Ascending aorta (tissue), 2 donors: ENCODE data around the gene THNSL1. TPM values are rescaled to one million over a fixed set of nuclear protein-coding genes. Genes with fewer than 3 reads are reported as not detected.

ENCODE experiments used
- DNase-seq, 2 donors: peaks; one replicate each; pipeline ENCODE4 v3.0.0-alpha.2; 2019; ENCODE audit warnings: low spot score in 2 of 2
- H3K27ac ChIP-seq, 2 donors: fragments of 200-600 bp; sonication (generic); one replicate each; pipeline ENCODE4 v1.5.1; 2016 to 2017; ENCODE audit warnings: mild to moderate bottlenecking in 1 of 2
- H3K27me3 ChIP-seq: fragments of 200-600 bp; sonication (generic); one replicate; pipeline ENCODE4 v1.5.1; 2017
- H3K36me3 ChIP-seq, 2 donors: fragments of 200-600 bp; sonication (generic); one replicate each; pipeline ENCODE4 v1.5.1; 2016
- H3K4me1 ChIP-seq, 2 donors: fragments of 200-600 bp; sonication (generic); one replicate each; pipeline ENCODE4 v1.5.1; 2016 to 2017; ENCODE audit warnings: mild to moderate bottlenecking in 1 of 2
- H3K4me3 ChIP-seq, 2 donors: fragments of 200-600 bp; sonication (generic); one replicate each; pipeline ENCODE4 v1.5.1; 2016 to 2017; ENCODE audit warnings: mild to moderate bottlenecking in 1 of 2
- H3K9me3 ChIP-seq, 2 donors: fragments of 200-600 bp; sonication (generic); one replicate each; pipeline ENCODE4 v1.5.1; 2016
- CTCF ChIP-seq, 3 experiments: fragments of 200-600 bp in 2 of 3; fragments of 450-650 bp in 1 of 3; sonication (generic) in 2 of 3; IDR thresholded peaks; one replicate each; pipeline ENCODE4 v1.5.1; 2016 to 2019; ENCODE audit warnings: antibody characterized with exemption in 3 of 3, mild to moderate bottlenecking in 1 of 3, moderate library complexity in 1 of 3
- intact Hi-C: fragments of 100-400 bp; cut with DNase I; formaldehyde crosslinking; loops from one replicate; pipeline ENCODE4 v1.15.1; 2023
- total RNA-seq: library from RNA; depleted of rRNA; stranded (reverse); fragments of >200 nt; gene quantifications from one replicate; pipeline ENCODE4 v1.1.0, GENCODE V29; 2016

THNSL1 gene
- total RNA-seq, 1 donor from 2014 or later: 0.64 TPM

- H3K27ac ChIP-seq: no peak overlapping the region
- H3K4me3 ChIP-seq: peak overlapping the region in 1 of 2 donors; percentile 2
- no peaks in the 10 kb centered on the region for H3K36me3 ChIP-seq
- intact Hi-C loops: no loop called here
- TF ChIP-seq CTCF (IDR thresholded peaks at IDR 0.05): no peak
- H3K27me3 ChIP-seq: no peaks in the 10 kb centered on the region
- peaks cover 0 to 5% of the 10 kb centered on the region in 2 donors for H3K4me1 ChIP-seq
- no peak for DNase-seq
- no peaks in the 10 kb centered on the region for H3K9me3 ChIP-seq
These were observed 20.0 kb downstream of the THNSL1 start for GRCh38 chr10:25036381-25036780.

- H3K36me3 ChIP-seq: no peaks in the 10 kb centered on the region
- H3K4me3 ChIP-seq: no peak overlapping the region
- no peaks in the 10 kb centered on the region for H3K27me3 ChIP-seq
- DNase-seq: no peak
- H3K4me1 ChIP-seq: peaks cover 0 to 5% of the 10 kb centered on the region in 2 donors
- H3K9me3 ChIP-seq: no peaks in the 10 kb centered on the region
- no peak overlapping the region for H3K27ac ChIP-seq
- TF ChIP-seq CTCF (IDR thresholded peaks at IDR 0.05): no peak
- intact Hi-C loops: no loop called here
These were observed 21.9 kb downstream of the THNSL1 start for GRCh38 chr10:25038325-25038724.

GRCh38 chr10:25039531-25039930 lies 23.1 kb downstream of the THNSL1 start:
- DNase-seq: no peak
- Histone ChIP-seq H3K27ac (no peak overlapping the region), H3K36me3 (no peaks in the 10 kb centered on the region), H3K9me3 (no peaks in the 10 kb centered on the region), H3K4me1 (peaks cover 0 to 5% of the 10 kb centered on the region in 2 donors), H3K4me3 (no peak overlapping the region), H3K27me3 (no peaks in the 10 kb centered on the region)
- no peak for TF ChIP-seq CTCF (IDR thresholded peaks at IDR 0.05)
- intact Hi-C loops: no loop called here

- intact Hi-C loops: no loop called here
These were observed 30.2 kb downstream of the THNSL1 start for GRCh38 chr10:25046641-25047040.

GRCh38 chr10:25047088-25047487 lies 30.7 kb downstream of the THNSL1 start:
- Histone ChIP-seq H3K4me1 (peaks cover 0 to 7% of the 10 kb centered on the region in 2 donors), H3K4me3 (no peak overlapping the region), H3K9me3 (no peaks in the 10 kb centered on the region), H3K27me3 (no peaks in the 10 kb centered on the region), H3K36me3 (no peaks in the 10 kb centered on the region), H3K27ac (peak overlapping the region; percentile 16 to 20)
- no peak for DNase-seq
- intact Hi-C loops: no loop called here
- no peak for TF ChIP-seq CTCF (IDR thresholded peaks at IDR 0.05)

More at GRCh38 chr10:25046641-25047040, 30.2 kb downstream of the THNSL1 start:
- no peaks in the 10 kb centered on the region for H3K36me3 ChIP-seq
- H3K9me3 ChIP-seq: no peaks in the 10 kb centered on the region
- no peak for TF ChIP-seq CTCF (IDR thresholded peaks at IDR 0.05)
- H3K27ac ChIP-seq: peak overlapping the region in 1 of 2 donors; percentile 20
- no peak overlapping the region for H3K4me3 ChIP-seq
- peaks cover 0 to 7% of the 10 kb centered on the region in 2 donors for H3K4me1 ChIP-seq
- no peaks in the 10 kb centered on the region for H3K27me3 ChIP-seq
- DNase-seq: no peak
